H1 (cell line): ENCODE measurements around the gene PRKACA. TPM values are rescaled to one million over a fixed set of nuclear protein-coding genes. Genes with fewer than 3 reads are reported as not detected.

Experiments used
- CTCF ChIA-PET: fragments of 300-600 bp; sonication (Branson Sonifier 250); formaldehyde crosslinking; loops from one replicate; lab custom pipeline; 2021; ENCODE audit not compliant: partially characterized antibody; lab: Charles Lee
- POLR2A ChIA-PET: fragments of 300-600 bp; sonication (Branson Sonifier 250); formaldehyde crosslinking; loops from one replicate; lab custom pipeline; 2021; ENCODE audit warnings: inconsistent platforms; ENCODE audit not compliant: partially characterized antibody; lab: Charles Lee
- DNase-seq, 2 experiments: peaks; one replicate each; pipeline versions ENCODE4 v3.0.0 to v3.0.0-alpha.2; 2010 to 2022; ENCODE audit warnings: low spot score in 2 of 2, low read depth in 1 of 2, mixed read lengths in 1 of 2
- FAIRE-seq: peaks from 2 replicates; lab custom pipeline; 2011; peaks lifted over from hg19 to GRCh38; lab: Jason Lieb, UNC
- H2AFZ ChIP-seq: 2 replicates; pipeline ENCODE4 v1.8.1; 2012; ENCODE audit warnings: low read length, inconsistent platforms
- H2AK5ac ChIP-seq: 2 replicates; pipeline ENCODE4 v1.6.1; 2013; ENCODE audit warnings: low read depth, low read length
- H2BK120ac ChIP-seq: replicated peaks from 2 replicates; pipeline ENCODE3; 2013; ENCODE audit warnings: low read depth, low read length, inconsistent platforms
- H2BK12ac ChIP-seq: 2 replicates; pipeline ENCODE4 v1.6.1; 2013; ENCODE audit warnings: low read depth, low read length
- H2BK15ac ChIP-seq: 2 replicates; pipeline ENCODE4 v1.6.1; 2013; ENCODE audit warnings: low read length
- H2BK20ac ChIP-seq: 2 replicates; pipeline ENCODE4 v1.6.1; 2013; ENCODE audit warnings: low read length
- H2BK5ac ChIP-seq: 2 replicates; pipeline ENCODE4 v1.6.1; 2013; ENCODE audit warnings: low read depth, low read length
- H3K14ac ChIP-seq: 2 replicates; pipeline ENCODE4 v1.6.1; 2013; ENCODE audit warnings: inconsistent platforms; ENCODE audit not compliant: insufficient read length
- H3K18ac ChIP-seq: 2 replicates; pipeline ENCODE4 v1.6.1; 2013; ENCODE audit warnings: low read length; ENCODE audit errors: extremely low read depth
- H3K23ac ChIP-seq: 2 replicates; pipeline ENCODE4 v1.6.1; 2013; ENCODE audit warnings: inconsistent platforms; ENCODE audit not compliant: insufficient read length
- H3K23me2 ChIP-seq: 2 replicates; pipeline ENCODE4 v1.6.1; 2013; ENCODE audit warnings: low read depth, low read length
- H3K27ac ChIP-seq: 2 replicates; pipeline ENCODE4 v1.6.1; 2011; ENCODE audit warnings: low read depth, low read length, inconsistent platforms
- H3K27me3 ChIP-seq, 4 experiments: replicated peaks in 1 of 4; 1 replicate in 1 of 4; 2 replicates in 3 of 4; pipeline versions ENCODE4 v1.6.1 to v1.8.1; 2011 to 2013; ENCODE audit warnings: low read length in 3 of 4, mild to moderate bottlenecking in 3 of 4, inconsistent platforms in 2 of 4, mixed read lengths in 2 of 4, moderate library complexity in 1 of 4; ENCODE audit not compliant: control insufficient read depth in 3 of 4, insufficient read depth in 3 of 4; ENCODE audit errors: extremely low read depth in 1 of 4
- H3K36me3 ChIP-seq, 4 experiments: 2 replicates each; pipeline versions ENCODE4 v1.6.1 to v1.8.1; 2011 to 2013; ENCODE audit warnings: mild to moderate bottlenecking in 4 of 4, low read length in 3 of 4, moderate library complexity in 2 of 4, control low read depth in 1 of 4, inconsistent platforms in 1 of 4; ENCODE audit not compliant: insufficient read depth in 4 of 4, control insufficient read depth in 2 of 4
- H3K4ac ChIP-seq: replicated peaks from 2 replicates; pipeline ENCODE3; 2013; ENCODE audit warnings: low read length, low read depth, mixed read lengths, inconsistent platforms; ENCODE audit not compliant: insufficient read length
- H3K4me1 ChIP-seq, 4 experiments: replicated peaks in 1 of 4; 1 replicate in 1 of 4; 2 replicates in 3 of 4; pipeline versions ENCODE4 v1.6.1 to v1.8.1; 2011 to 2013; ENCODE audit warnings: low read length in 3 of 4, inconsistent platforms in 2 of 4, mixed read lengths in 1 of 4; ENCODE audit not compliant: insufficient read depth in 4 of 4, control insufficient read depth in 3 of 4
- H3K4me2 ChIP-seq, 2 experiments: 2 replicates each; pipeline versions ENCODE4 v1.6.1 to v1.8.1; 2011 to 2013; ENCODE audit warnings: low read depth in 2 of 2, low read length in 2 of 2, control low read depth in 1 of 2, inconsistent platforms in 1 of 2, mild to moderate bottlenecking in 1 of 2; ENCODE audit not compliant: insufficient read depth in 1 of 2
- H3K4me3 ChIP-seq, 4 experiments: fragments of 200-600, 300-600 bp in 1 of 4; sonication (generic), shearing (Covaris generic), sonication (Bioruptor Twin) in 1 of 4; 2 replicates each; pipeline versions ENCODE4 v1.5.1 to v1.8.1; 2011 to 2016; ENCODE audit warnings: low read length in 4 of 4, low read depth in 3 of 4, control low read depth in 2 of 4, inconsistent platforms in 2 of 4, mild to moderate bottlenecking in 2 of 4, mixed read lengths in 1 of 4, moderate library complexity in 1 of 4; ENCODE audit not compliant: insufficient read depth in 2 of 4; ENCODE audit errors: extremely low read depth in 1 of 4
- H3K56ac ChIP-seq: replicated peaks from 2 replicates; pipeline ENCODE3; 2013; ENCODE audit warnings: low read depth, mild to moderate bottlenecking, mixed read lengths, low read length, inconsistent platforms; ENCODE audit not compliant: insufficient read length
- H3K79me1 ChIP-seq: 2 replicates; pipeline ENCODE4 v1.6.1; 2013; ENCODE audit warnings: low read depth, low read length, control low read depth
- H3K79me2 ChIP-seq, 2 experiments: 2 replicates each; pipeline versions ENCODE4 v1.6.1 to v1.8.1; 2012 to 2013; ENCODE audit warnings: low read length in 2 of 2, mild to moderate bottlenecking in 2 of 2, inconsistent platforms in 1 of 2; ENCODE audit not compliant: insufficient read depth in 2 of 2, control insufficient read depth in 1 of 2
- H3K9ac ChIP-seq, 4 experiments: replicated peaks in 1 of 4; 1 replicate in 1 of 4; 2 replicates in 3 of 4; pipeline versions ENCODE4 v1.6.1 to v1.8.1; 2011 to 2013; ENCODE audit warnings: low read depth in 3 of 4, low read length in 3 of 4, control low read depth in 2 of 4, mild to moderate bottlenecking in 2 of 4, moderate library complexity in 2 of 4, inconsistent platforms in 1 of 4; ENCODE audit errors: extremely low read depth in 1 of 4
- H3K9me3 ChIP-seq, 2 experiments: 2 replicates each; pipeline versions ENCODE4 v1.6.1 to v1.8.1; 2012 to 2013; ENCODE audit warnings: mild to moderate bottlenecking in 2 of 2, moderate library complexity in 2 of 2, control low read depth in 1 of 2, inconsistent platforms in 1 of 2, low read depth in 1 of 2, low read length in 1 of 2, mixed read lengths in 1 of 2; ENCODE audit not compliant: insufficient read depth in 2 of 2
- H4K20me1 ChIP-seq, 2 experiments: replicated peaks in 1 of 2; 2 replicates each; pipeline versions ENCODE3 to v1.8.1; 2011 to 2013; ENCODE audit warnings: inconsistent platforms in 2 of 2, low read length in 2 of 2, mild to moderate bottlenecking in 1 of 2; ENCODE audit not compliant: insufficient read depth in 2 of 2, control insufficient read depth in 1 of 2
- H4K5ac ChIP-seq: 2 replicates; pipeline ENCODE4 v1.6.1; 2013; ENCODE audit warnings: low read length, low read depth, mixed read lengths, inconsistent platforms; ENCODE audit not compliant: insufficient read length
- H4K8ac ChIP-seq: 2 replicates; pipeline ENCODE4 v1.8.0; 2013; ENCODE audit warnings: mild to moderate bottlenecking, moderate library complexity, low read length, inconsistent platforms; ENCODE audit not compliant: insufficient read depth; ENCODE audit errors: extremely low read depth
- H4K91ac ChIP-seq: replicated peaks from 2 replicates; pipeline ENCODE3; 2013; ENCODE audit warnings: low read length, mixed read lengths, inconsistent platforms; ENCODE audit not compliant: insufficient read length
- EGR1 ChIP-seq: IDR thresholded peaks from 2 replicates; pipeline ENCODE4 v1.6.1; 2011; ENCODE audit warnings: low read depth, low read length, borderline replicate concordance
- KDM1A ChIP-seq: fragments of 200-600, 300-600 bp; sonication (generic); IDR thresholded peaks from 2 replicates; pipeline ENCODE4 v1.7.1; 2016; ENCODE audit warnings: mild to moderate bottlenecking, low read length, borderline replicate concordance
- RXRA ChIP-seq: IDR thresholded peaks from 2 replicates; pipeline ENCODE4 v1.6.1; 2011; ENCODE audit warnings: low read depth, mild to moderate bottlenecking, low read length, moderate library complexity; ENCODE audit not compliant: insufficient read depth
- SUZ12 ChIP-seq: fragments of 200-600 bp; sonication (generic); IDR thresholded peaks from 2 replicates; pipeline ENCODE4 v1.6.1; 2012; ENCODE audit warnings: mild to moderate bottlenecking, inconsistent platforms, low read length, moderate library complexity, mixed read lengths
- WGBS, 2 experiments: shearing (Covaris generic) in 1 of 2; methylation state at CpG; one replicate each; pipeline versions ENCODE4 v1.1.6 to v1.1.7; 2013 to 2015; ENCODE audit warnings: low lambda C conversion rate in 2 of 2, mixed read lengths in 2 of 2, inconsistent platforms in 1 of 2, low coverage in 1 of 2, missing lambda C conversion rate in 1 of 2; ENCODE audit not compliant: insufficient replicate concordance in 2 of 2, insufficient coverage in 1 of 2, insufficient read length in 1 of 2; ENCODE audit errors: extremely low coverage in 1 of 2, missing lambda C conversion rate in 1 of 2; 5-methylcytosine and 5-hydroxymethylcytosine counted together
- polyA plus RNA-seq, 7 experiments: library from polyadenylated mRNA; depleted of rRNA in 3 of 7; stranded (reverse) in 5 of 7; unstranded in 2 of 7; fragments of >200 nt in 5 of 7; fragments of 200-250 nt in 2 of 7; gene quantifications; 1 replicate in 5 of 7; 2 replicates in 1 of 7; 4 replicates in 1 of 7; pipeline versions ENCODE4 v1.2.1 to v1.2.3, GENCODE V29; 2011 to 2013; ENCODE audit warnings: missing spikeins in 2 of 7, mixed read lengths in 2 of 7
- total RNA-seq: library from RNA; stranded (reverse); fragmentation: NEBNext Ultra II Directional; extraction: Animal tissue kit (Norgen Biotek cat#: 25700); gene quantifications from 2 replicates; pipeline ENCODE4 v1.2.1, GENCODE V29; 2021

Gene PRKACA
- total and polyA plus RNA-seq, 2 of the 8 experiments (the other 6 are each of a cell fraction or from before 2014, with no cell fraction given): 14.2 to 48.2 TPM

DNA sequence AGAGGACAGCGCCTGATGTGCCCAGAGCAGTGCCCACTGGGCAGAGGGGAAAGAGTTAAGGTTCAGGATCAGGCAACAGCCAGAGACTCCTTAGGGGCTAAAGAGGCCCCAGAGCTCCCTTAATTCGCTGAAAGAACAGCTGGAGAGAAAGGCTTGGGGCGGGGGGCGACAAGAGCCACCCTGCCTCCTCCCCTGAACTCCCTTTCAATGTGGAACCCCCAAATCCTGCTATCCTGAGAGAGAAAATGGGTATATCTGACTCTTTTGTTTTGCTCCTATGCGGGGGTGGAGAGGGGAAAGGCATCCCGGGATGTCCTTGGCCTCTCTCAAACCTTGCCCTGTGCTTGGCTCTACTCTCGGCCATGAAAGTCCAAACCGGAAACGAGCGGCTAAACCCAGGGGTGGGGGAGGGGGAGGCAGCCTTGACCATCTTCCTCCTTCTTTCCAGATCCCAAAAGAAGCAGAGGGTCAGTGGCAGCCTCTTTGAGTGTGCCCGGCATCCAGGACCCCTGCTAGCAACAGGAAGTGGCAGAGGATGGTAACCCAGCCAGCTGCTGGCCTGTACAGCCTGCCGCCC lies 4.7 kb downstream of the PRKACA start:
- Histone ChIP-seq H3K4ac (peak overlapping the region; percentile 82), H3K4me2 (peak overlapping the region; percentile 12 to 23; a peak in 2 of 4 replicates), H4K20me1 (peaks cover 7 to 12% of the 10 kb centered on the region in 2 experiments), H3K14ac (no peak overlapping the region), H3K18ac (peak overlapping the region; percentile 88), H3K4me1 (peaks cover 11 to 27% (median 15%) of the 10 kb centered on the region in 4 experiments), H4K8ac (peak overlapping the region; percentile 86; the same call in 1 of the 2 replicates), H3K9me3 (no peaks in the 10 kb centered on the region), H3K27ac (no peak overlapping the region), H3K4me3 (no peak overlapping the region), H3K79me2 (0 out of 4 replicates have a peak, but pooled peaks cover 0 to 3% of the 10 kb centered on the region in 2 experiments), H2BK20ac (no peak overlapping the region), H3K27me3 (no peaks in the 10 kb centered on the region; a peak in 2 of 7 replicates), H3K23ac (no peak overlapping the region), H2BK120ac (peak overlapping the region; percentile 60), H2AK5ac (no peak overlapping the region; the same call in 1 of the 2 replicates), H4K91ac (peak overlapping the region; percentile 76), H3K79me1 (peaks cover 4% of the 10 kb centered on the region), H3K23me2 (peaks cover 3% of the 10 kb centered on the region; the same call in 1 of the 2 replicates), H4K5ac (no peak overlapping the region), H3K56ac (no peak overlapping the region), H3K9ac (no peak overlapping the region), H2BK5ac (peak overlapping the region; percentile 79; the same call in 1 of the 2 replicates), H2BK15ac (peak overlapping the region; percentile 88; the same call in 1 of the 2 replicates), H2AFZ (no peak overlapping the region), H3K36me3 (no peaks in the 10 kb centered on the region), H2BK12ac (peak overlapping the region; percentile 98; the same call in 1 of the 2 replicates)
- ChIA-PET POLR2A (interaction anchor here (0.6 to 4.2 kb wide), 5 partner anchors 11 to 136 kb away, joined by 3 to 24 read pairs (median 4); partner anchors contain the start of gene ASF1B), CTCF (interaction anchor here (0.7 to 11.3 kb wide), 11 partner anchors 9 to 132 kb away, joined by 3 to 105 read pairs (median 7); partner anchors contain the start of genes ASF1B and MISP3)
- TF ChIP-seq EGR1 (no peak), KDM1A (no peak), RXRA (no peak), SUZ12 (no peak)
- DNase-seq (no peak), FAIRE-seq (no peak)
- 72% methylated on average over 11 of the region's 12 CpGs; no CpG with 5 or more reads in 1 of the 2 experiments for WGBS, 2 experiments
